GM12878 (cell line): Measurements from ENCODE around the gene NKRF. TPM values are rescaled to one million over a fixed set of nuclear protein-coding genes. Genes with fewer than 3 reads are reported as not detected.

Experiments used
- CHD1 ChIP-seq: IDR thresholded peaks from 2 replicates; pipeline ENCODE4 v1.6.1; 2012; ENCODE audit warnings: low read depth, low read length, improper control_type of control experiment
- FOS ChIP-seq: IDR thresholded peaks from 3 replicates; pipeline ENCODE4 v1.6.1; 2011; ENCODE audit warnings: borderline replicate concordance; ENCODE audit not compliant: insufficient read length; ENCODE audit errors: extremely low read depth
- MEF2B ChIP-seq: fragments of 450-650 bp; IDR thresholded peaks from 2 replicates; pipeline ENCODE4 v1.6.1; 2018; ENCODE audit warnings: mild to moderate bottlenecking, moderate library complexity; ENCODE audit not compliant: partially characterized antibody, poor library complexity, severe bottlenecking
- MTA2 ChIP-seq: fragments of 450-650 bp; IDR thresholded peaks from 2 replicates; pipeline ENCODE4 v1.6.1; 2016; ENCODE audit warnings: low read depth, mild to moderate bottlenecking, moderate library complexity
- NR2F1 ChIP-seq: fragments of 450-650 bp; conservative IDR thresholded peaks from 2 replicates; pipeline ENCODE4 v1.6.1; 2017; ENCODE audit warnings: mild to moderate bottlenecking
- TAF1 ChIP-seq: IDR thresholded peaks from 2 replicates; pipeline ENCODE4 v1.6.1; 2011; ENCODE audit warnings: mild to moderate bottlenecking, low read depth, low read length, borderline replicate concordance
- polyA plus RNA-seq, 11 experiments: library from polyadenylated mRNA; depleted of rRNA in 4 of 11; unstranded in 6 of 11; stranded (reverse) in 5 of 11; fragments of >200 nt; fragmentation: Nextera tagmentation in 4 of 11; fragmentation: Illumina TruSeq in 1 of 11; extraction: Ambion mirVana in 4 of 11; extraction: Trizol in 1 of 11; gene quantifications; 1 replicate in 1 of 11; 2 replicates in 10 of 11; pipeline versions ENCODE4 v1.2.1 to v1.2.3, GENCODE V29; 2011 to 2016; ENCODE audit warnings: inconsistent platforms in 2 of 11, missing spikeins in 2 of 11, low read depth in 1 of 11
- total RNA-seq, 4 experiments: library from RNA; depleted of rRNA in 3 of 4; stranded (reverse); fragments of >200 nt in 3 of 4; fragmentation: Illumina TruSeq in 1 of 4; extraction: Trizol in 1 of 4; gene quantifications; 2 replicates each; pipeline versions ENCODE4 v1.2.1 to v1.2.3, GENCODE V29; 2013 to 2021
- TF ChIP-seq, protein P1 (sequence below): fragments of 450-650 bp; formaldehyde crosslinking; IDR thresholded peaks from 2 replicates; pipeline ENCODE4 v1.5.0; 2022; ENCODE audit warnings: mild to moderate bottlenecking, missing genetic modification characterization

Gene NKRF
- total and polyA plus RNA-seq, 10 of the 15 experiments (the other 5 are each of a cell fraction or from before 2014, with no cell fraction given), result 6.2 to 21.5 (median 10.1) TPM

DNA sequence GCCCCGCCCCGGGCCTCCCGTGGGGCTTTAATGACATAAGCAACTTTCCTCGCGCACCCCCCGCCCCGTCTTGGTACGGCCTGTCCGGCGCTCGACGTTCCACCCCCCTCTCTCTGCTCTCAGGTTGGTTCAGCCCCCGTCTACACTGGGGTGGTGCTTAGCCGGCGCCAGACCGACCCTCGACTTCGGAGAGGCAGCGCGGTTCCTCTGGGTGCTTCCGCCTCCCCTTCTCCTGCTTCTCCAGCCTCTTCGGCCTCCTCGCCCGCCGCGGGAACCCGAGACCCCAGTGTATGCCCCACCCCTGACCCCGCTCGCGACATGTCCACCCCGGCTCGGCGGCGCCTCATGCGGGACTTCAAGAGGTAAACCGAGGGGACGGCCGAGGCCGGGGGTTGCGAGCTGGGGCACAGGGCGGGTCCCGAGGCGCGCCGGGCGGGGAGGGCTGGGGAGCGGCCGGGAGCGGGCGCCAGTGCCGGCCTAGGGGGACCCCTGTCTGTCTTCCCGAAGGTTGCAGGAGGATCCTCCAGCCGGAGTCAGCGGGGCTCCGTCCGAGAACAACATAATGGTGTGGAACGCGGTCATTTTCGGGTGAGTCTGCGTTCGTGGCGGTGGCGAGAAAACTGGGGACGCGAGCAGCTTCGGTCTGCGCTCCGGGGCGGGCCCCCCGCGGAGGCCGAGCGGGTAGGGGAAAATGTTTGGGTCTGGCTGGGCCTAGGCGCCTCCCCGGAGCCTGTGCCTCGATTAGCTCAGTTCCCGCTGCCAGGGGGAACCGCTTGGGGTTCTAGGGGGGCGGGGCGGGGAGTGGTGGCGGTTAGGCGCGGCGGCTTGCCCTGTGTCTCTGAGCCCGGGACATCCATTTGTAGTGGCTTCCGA, 31.6 kb downstream of the NKRF start, which contains the start of gene UBE2A (continued):
- TF ChIP-seq MEF2B, result peak; percentile 77
- TF ChIP-seq MTA2, result no peak
- no peak for TF ChIP-seq FOS
- peak; percentile 97 for TF ChIP-seq CHD1
- 0 out of 2 replicates have a peak, but pooled peaks have one; percentile 15 for TF ChIP-seq NR2F1
- TF ChIP-seq, protein P1, sequence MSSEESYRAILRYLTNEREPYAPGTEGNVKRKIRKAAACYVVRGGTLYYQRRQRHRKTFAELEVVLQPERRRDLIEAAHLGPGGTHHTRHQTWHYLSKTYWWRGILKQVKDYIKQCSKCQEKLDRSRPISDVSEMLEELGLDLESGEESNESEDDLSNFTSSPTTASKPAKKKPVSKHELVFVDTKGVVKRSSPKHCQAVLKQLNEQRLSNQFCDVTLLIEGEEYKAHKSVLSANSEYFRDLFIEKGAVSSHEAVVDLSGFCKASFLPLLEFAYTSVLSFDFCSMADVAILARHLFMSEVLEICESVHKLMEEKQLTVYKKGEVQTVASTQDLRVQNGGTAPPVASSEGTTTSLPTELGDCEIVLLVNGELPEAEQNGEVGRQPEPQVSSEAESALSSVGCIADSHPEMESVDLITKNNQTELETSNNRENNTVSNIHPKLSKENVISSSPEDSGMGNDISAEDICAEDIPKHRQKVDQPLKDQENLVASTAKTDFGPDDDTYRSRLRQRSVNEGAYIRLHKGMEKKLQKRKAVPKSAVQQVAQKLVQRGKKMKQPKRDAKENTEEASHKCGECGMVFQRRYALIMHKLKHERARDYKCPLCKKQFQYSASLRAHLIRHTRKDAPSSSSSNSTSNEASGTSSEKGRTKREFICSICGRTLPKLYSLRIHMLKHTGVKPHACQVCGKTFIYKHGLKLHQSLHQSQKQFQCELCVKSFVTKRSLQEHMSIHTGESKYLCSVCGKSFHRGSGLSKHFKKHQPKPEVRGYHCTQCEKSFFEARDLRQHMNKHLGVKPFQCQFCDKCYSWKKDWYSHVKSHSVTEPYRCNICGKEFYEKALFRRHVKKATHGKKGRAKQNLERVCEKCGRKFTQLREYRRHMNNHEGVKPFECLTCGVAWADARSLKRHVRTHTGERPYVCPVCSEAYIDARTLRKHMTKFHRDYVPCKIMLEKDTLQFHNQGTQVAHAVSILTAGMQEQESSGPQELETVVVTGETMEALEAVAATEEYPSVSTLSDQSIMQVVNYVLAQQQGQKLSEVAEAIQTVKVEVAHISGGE, result no peak
- TF ChIP-seq TAF1, result peak; percentile 97
